HG03108 (cell line): ENCODE measurements around the gene LACRT.

Experiments
- ATAC-seq: cut with Tn5 transposase; IDR thresholded peaks from one replicate; pipeline ENCODE4 v1.9.1; 2021; ENCODE audit warnings: moderate library complexity; ENCODE audit not compliant: unreplicated experiment

Gene LACRT

DNA sequence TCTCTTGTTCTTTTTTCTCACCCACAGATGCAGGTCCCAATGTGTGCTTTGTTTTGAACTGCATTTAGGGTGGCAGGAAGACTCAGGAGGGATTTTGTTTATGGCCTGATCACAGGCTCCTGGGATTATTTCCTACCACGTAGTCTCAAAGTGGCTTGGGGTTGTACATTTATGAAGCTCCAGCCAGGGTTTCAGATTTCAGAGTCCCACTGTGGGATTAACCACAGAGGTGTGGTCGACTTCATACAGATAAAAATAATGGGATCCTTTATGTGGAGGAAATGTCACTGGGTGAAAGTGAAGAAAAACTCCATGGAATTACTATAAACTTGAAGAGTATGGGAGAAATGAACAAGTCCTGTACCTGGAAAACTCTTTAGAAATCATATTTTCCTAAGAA lies 32.0 kb downstream of the LACRT start:
- no peak for ATAC-seq

DNA sequence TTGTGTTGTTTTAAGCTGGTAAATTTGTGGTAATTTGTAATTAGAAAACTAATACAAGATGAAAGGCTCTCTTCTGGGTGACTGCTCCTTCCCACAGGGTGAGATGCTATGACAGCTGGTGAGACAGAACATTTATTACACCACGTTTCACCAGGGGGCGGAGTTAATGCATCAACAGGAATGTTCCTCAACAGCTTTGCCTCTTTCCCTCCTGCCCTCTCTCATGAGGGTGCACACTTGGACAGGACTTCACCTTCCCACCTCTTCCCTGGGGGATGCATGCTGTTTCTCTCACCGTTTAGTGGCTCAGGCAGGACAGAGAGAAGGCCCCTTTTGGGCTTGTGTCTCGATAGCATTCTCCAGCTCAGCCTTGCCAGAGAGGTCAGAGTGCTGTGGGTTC lies 32.9 kb downstream of the LACRT start:
- no peak for ATAC-seq

- no peak for ATAC-seq
Observed at GRCh38 chr12:54598970-54599369, 35.7 kb downstream of the LACRT start.

DNA sequence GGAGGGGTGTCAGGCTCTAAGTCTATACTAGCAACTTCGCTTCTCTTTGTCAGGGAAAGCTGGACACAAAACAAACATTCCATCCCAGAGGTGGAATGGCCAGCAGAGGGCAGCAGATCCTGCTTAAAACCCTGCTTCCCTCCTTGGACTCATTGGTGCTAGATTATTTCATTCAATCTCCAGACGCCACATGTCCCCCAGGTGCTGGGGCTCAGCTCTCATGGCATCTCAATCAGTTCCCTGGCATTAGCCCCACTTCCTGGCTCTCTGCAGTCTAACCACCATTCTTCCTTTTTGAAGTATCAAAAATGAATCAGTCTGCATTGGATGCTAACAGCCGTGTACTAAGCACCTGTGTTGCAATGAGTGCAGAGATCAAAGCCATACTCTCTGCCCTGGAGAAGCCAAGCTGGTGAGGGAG lies 38.2 kb downstream of the LACRT start:
- no peak for ATAC-seq

DNA sequence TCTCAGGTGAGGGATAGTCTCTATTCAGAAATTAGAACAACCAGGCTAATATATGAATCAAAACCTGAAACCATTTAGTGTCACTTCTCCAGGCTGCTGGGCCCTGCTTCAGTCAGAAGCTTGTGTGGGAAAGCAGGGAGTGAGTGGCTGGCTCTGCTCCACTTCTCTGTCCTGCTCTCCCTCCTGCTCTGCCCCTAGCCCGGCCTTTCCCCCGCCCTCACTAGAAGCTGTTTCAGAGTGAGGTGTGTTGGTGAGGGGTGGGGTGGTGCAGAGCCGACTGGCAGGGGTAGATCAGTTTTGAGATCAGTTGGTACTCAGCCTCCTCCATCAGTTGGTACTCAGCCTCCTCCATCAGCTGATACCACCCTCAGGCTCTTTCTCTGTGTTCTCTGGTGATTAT lies 39.2 kb downstream of the LACRT start:
- no peak for ATAC-seq

- no peak for ATAC-seq
Observed at GRCh38 chr12:54593725-54594124, 41.0 kb downstream of the LACRT start.

- no peak for ATAC-seq
Observed at GRCh38 chr12:54593135-54593534, 41.6 kb downstream of the LACRT start.

- ATAC-seq, result no peak
Observed at GRCh38 chr12:54592316-54592715, 42.4 kb downstream of the LACRT start.

- ATAC-seq, result no peak
Observed at GRCh38 chr12:54590978-54591591, 43.6 kb downstream of the LACRT start.

DNA sequence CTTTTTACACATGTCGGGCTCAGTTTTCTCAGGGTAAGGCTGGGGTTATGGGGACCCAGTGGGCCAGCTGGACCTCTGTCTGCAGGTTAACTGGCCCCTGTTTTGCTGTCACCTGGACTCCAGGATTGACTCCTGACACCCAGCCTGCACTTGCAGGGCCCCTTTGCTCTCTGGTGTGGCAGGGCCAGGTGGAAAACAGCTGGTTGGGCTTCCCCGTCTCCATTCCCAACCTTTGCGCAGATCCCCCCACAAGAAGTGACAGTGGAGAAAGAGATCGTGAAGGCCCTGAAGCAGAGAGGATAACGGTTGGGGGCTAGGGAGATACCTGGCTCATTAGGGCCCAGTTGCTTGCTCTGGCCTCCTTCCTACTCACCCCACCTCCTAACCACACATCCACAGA lies 44.7 kb downstream of the LACRT start:
- no peak for ATAC-seq

- ATAC-seq, result no peak
Observed at GRCh38 chr12:54588890-54589267, 45.8 kb downstream of the LACRT start.

GRCh38 chr12:54588110-54588889 lies 46.4 kb downstream of the LACRT start, which contains the start of gene PPP1R1A:
Gene PPP1R1A, minus strand, starts transcription at chr12:54588659. Its CDS starts 171 bp downstream, at chr12:54588488.
- no peak for ATAC-seq

DNA sequence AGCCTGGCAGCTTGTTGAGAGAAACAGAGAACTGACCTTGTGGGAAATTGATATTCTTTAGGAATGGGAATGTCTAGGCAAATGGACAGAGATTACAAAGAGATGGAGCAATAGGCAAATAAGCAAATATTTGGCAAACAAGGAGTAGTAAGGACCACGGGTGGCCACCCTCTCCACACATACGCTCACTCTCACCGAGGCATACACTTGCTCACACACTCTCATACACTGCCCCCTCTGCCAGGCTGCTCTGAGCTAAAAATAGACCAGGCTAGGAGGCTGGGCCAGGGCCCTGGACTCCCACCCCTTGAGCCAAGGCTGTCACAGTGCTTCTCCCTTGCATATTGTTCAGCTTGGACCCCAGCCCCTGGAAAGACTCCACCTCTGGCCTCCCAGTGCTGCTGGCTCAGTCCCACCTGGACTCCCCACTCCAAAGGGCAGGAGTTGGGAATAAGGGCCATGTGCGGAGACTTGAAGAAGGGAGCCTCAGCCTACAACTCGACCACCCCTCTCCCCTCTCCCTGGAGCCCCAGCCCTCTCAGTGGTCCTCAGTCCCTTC lies 47.3 kb downstream of the LACRT start:
- no peak for ATAC-seq

DNA sequence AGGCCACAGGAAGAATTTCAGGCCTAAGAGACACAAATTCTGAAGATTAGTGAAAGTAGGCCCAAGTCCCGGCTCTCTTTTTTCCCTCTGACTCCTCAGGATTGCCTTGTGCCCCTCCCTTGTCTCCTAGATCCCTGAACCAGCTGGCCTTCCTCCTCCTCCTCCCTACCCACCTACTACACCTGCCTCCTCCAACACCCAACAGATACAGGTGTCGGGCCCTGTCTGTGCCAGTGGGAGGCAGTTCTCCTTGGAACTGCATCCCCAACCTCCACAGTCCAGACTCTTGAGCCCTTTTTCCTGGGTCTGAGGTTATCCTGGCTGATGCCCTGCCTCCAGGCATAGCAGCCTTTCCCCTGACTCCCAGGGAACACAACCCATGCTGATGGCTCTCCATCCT lies 48.1 kb downstream of the LACRT start:
- ATAC-seq, result no peak

DNA sequence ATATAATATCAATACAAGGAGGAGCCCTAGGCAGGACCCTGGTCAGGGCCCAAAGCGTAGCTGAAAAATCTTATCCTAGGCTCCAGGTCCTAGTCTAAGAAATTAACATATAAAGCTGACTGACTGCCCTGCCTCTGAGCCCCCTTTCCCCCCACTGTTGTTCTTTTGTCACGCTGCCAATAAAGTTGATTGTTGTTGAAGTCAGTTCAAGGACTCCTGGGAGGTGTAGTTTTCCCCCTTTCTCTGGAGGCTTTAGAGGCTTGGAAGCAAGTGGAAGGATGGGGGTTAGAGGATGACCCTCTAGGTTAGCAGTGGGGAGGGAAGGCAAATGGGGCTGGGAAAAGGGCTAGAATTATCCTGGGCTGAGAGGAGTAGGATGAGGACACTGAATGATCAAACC lies 49.5 kb downstream of the LACRT start:
- no peak for ATAC-seq

GRCh38 chr12:54584128-54584527 lies 50.6 kb downstream of the LACRT start:
- no peak for ATAC-seq

- no peak for ATAC-seq
Observed at GRCh38 chr12:54583726-54584125, 51.0 kb downstream of the LACRT start.

DNA sequence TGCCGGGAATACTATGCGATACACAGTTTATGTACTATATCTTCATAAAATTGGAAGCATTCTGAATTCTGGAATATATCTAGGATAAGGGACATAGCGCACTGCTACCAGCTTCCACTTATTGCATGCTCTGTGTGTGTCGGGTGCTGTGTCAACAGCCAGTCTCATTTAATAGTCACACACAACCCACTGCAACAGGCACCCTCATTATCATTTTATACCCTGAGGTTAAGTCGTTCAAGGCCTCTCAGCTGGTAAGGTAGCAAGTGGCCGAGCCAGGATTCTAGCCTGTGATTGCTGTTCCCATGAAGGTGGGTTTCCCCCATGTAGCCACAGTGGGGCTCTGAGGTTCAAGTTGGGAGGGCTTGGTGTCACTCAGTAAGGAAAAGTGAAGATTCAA lies 53.3 kb downstream of the LACRT start:
- no peak for ATAC-seq
